H9 (cell line): ENCODE measurements around the gene ASB16. TPM values are rescaled to one million over a fixed set of nuclear protein-coding genes. Genes with fewer than 3 reads are reported as not detected.

Experiments
- DNase-seq: peaks from one replicate; pipeline ENCODE4 v3.0.0-alpha.2; 2017
- H2AFZ ChIP-seq: one replicate; pipeline ENCODE4 v1.6.1; 2013; ENCODE audit warnings: mild to moderate bottlenecking, low read length, control low read depth, moderate library complexity
- H2AK5ac ChIP-seq: 2 replicates; pipeline ENCODE4 v1.6.1; 2013; ENCODE audit warnings: low read length, control low read depth, mixed read lengths; ENCODE audit not compliant: insufficient read length
- H2BK120ac ChIP-seq: one replicate; pipeline ENCODE4 v1.6.1; 2013; ENCODE audit warnings: low read depth, mild to moderate bottlenecking, low read length, control low read depth, inconsistent platforms; ENCODE audit not compliant: poor library complexity, severe bottlenecking
- H2BK12ac ChIP-seq: 2 replicates; pipeline ENCODE4 v1.6.1; 2013; ENCODE audit warnings: low read length, control low read depth, mixed read lengths, low read depth; ENCODE audit not compliant: insufficient read length
- H2BK15ac ChIP-seq: 2 replicates; pipeline ENCODE4 v1.6.1; 2013; ENCODE audit warnings: low read depth, low read length, control low read depth
- H2BK20ac ChIP-seq: one replicate; pipeline ENCODE4 v1.6.1; 2013; ENCODE audit warnings: low read depth, mild to moderate bottlenecking, low read length, control low read depth, inconsistent platforms; ENCODE audit not compliant: poor library complexity, severe bottlenecking
- H2BK5ac ChIP-seq: 2 replicates; pipeline ENCODE4 v1.6.1; 2013; ENCODE audit warnings: low read length, control low read depth, mixed read lengths; ENCODE audit not compliant: insufficient read length
- H3K14ac ChIP-seq: 2 replicates; pipeline ENCODE4 v1.6.1; 2013; ENCODE audit warnings: low read length, control low read depth; ENCODE audit not compliant: insufficient read depth
- H3K18ac ChIP-seq: 2 replicates; pipeline ENCODE4 v1.6.1; 2013; ENCODE audit warnings: low read depth, mild to moderate bottlenecking, mixed read lengths, low read length, control low read depth; ENCODE audit not compliant: insufficient read length
- H3K23ac ChIP-seq: 2 replicates; pipeline ENCODE4 v1.6.1; 2013; ENCODE audit warnings: low read length, control low read depth, mixed read lengths, low read depth; ENCODE audit not compliant: insufficient read length
- H3K23me2 ChIP-seq: 2 replicates; pipeline ENCODE4 v1.6.1; 2013; ENCODE audit warnings: low read depth, mild to moderate bottlenecking, mixed read lengths, low read length, control low read depth; ENCODE audit not compliant: insufficient read length, poor library complexity, severe bottlenecking
- H3K27ac ChIP-seq: 2 replicates; pipeline ENCODE4 v1.5.1; 2013; ENCODE audit warnings: low read length, control low read depth, mixed read lengths, low read depth; ENCODE audit not compliant: insufficient read length
- H3K27me3 ChIP-seq: 2 replicates; pipeline ENCODE4 v1.6.1; 2013; ENCODE audit warnings: low read length, control low read depth, inconsistent platforms; ENCODE audit not compliant: insufficient read depth
- H3K4ac ChIP-seq: 2 replicates; pipeline ENCODE4 v1.6.1; 2013; ENCODE audit warnings: low read depth, mild to moderate bottlenecking, control low read depth, inconsistent platforms, low read length, moderate library complexity
- H3K4me1 ChIP-seq: 2 replicates; pipeline ENCODE4 v1.6.1; 2013; ENCODE audit warnings: low read length, control low read depth, inconsistent platforms; ENCODE audit not compliant: insufficient read depth
- H3K4me2 ChIP-seq: 2 replicates; pipeline ENCODE4 v1.6.1; 2013; ENCODE audit warnings: low read length, control low read depth, mixed read lengths; ENCODE audit not compliant: insufficient read length, insufficient read depth
- H3K56ac ChIP-seq: 2 replicates; pipeline ENCODE4 v1.6.1; 2013; ENCODE audit warnings: low read depth, mild to moderate bottlenecking, mixed read lengths, low read length, control low read depth; ENCODE audit not compliant: insufficient read length
- H3K79me1 ChIP-seq: 2 replicates; pipeline ENCODE4 v1.6.1; 2013; ENCODE audit warnings: low read depth, mild to moderate bottlenecking, moderate library complexity, low read length, control low read depth, inconsistent platforms; ENCODE audit not compliant: insufficient read depth, poor library complexity, severe bottlenecking
- H3K79me2 ChIP-seq: 2 replicates; pipeline ENCODE4 v1.6.1; 2013; ENCODE audit warnings: low read length, control low read depth, inconsistent platforms; ENCODE audit not compliant: insufficient read depth
- H3K9ac ChIP-seq: 2 replicates; pipeline ENCODE4 v1.6.1; 2013; ENCODE audit warnings: low read length, control low read depth, mixed read lengths; ENCODE audit not compliant: insufficient read length; ENCODE audit errors: extremely low read depth
- H3K9me3 ChIP-seq: one replicate; pipeline ENCODE4 v1.6.1; 2013; ENCODE audit warnings: low read depth, low read length, inconsistent platforms; ENCODE audit not compliant: control insufficient read depth
- H3T11ph ChIP-seq: one replicate; pipeline ENCODE4 v1.6.1; 2013; ENCODE audit warnings: mild to moderate bottlenecking, low read length, control low read depth, inconsistent platforms
- H4K20me1 ChIP-seq: one replicate; pipeline ENCODE4 v1.6.1; 2013; ENCODE audit not compliant: control insufficient read depth, insufficient read length, insufficient read depth
- H4K5ac ChIP-seq: 2 replicates; pipeline ENCODE4 v1.6.1; 2013; ENCODE audit warnings: low read depth, mild to moderate bottlenecking, mixed read lengths, low read length, control low read depth; ENCODE audit not compliant: insufficient read length
- H4K8ac ChIP-seq: replicated peaks from 2 replicates; pipeline ENCODE4 v1.6.1; 2013; ENCODE audit warnings: low read length, control low read depth, mixed read lengths, low read depth; ENCODE audit not compliant: insufficient read length
- H4K91ac ChIP-seq: 2 replicates; pipeline ENCODE4 v1.6.1; 2013; ENCODE audit warnings: low read depth, mild to moderate bottlenecking, moderate library complexity, mixed read lengths, low read length, control low read depth; ENCODE audit not compliant: insufficient read length
- H3K27ac Mint-ChIP-seq, 3 experiments: 2 replicates in 2 of 3; 3 replicates in 1 of 3; pipeline ENCODE4 v1.8.0; 2020 to 2021; ENCODE audit warnings: mixed read lengths in 3 of 3, mild to moderate bottlenecking in 1 of 3, moderate library complexity in 1 of 3
- H3K27me3 Mint-ChIP-seq: 2 replicates; pipeline ENCODE4 v1.8.0; 2021; ENCODE audit warnings: low read depth, mild to moderate bottlenecking, moderate library complexity, mixed read lengths
- H3K36me3 Mint-ChIP-seq, 3 experiments: 2 replicates in 2 of 3; 3 replicates in 1 of 3; pipeline ENCODE4 v1.8.0; 2020 to 2021; ENCODE audit warnings: low read depth in 3 of 3, mixed read lengths in 3 of 3; ENCODE audit not compliant: insufficient read depth in 1 of 3
- H3K4me1 Mint-ChIP-seq, 2 experiments: 2 replicates each; pipeline ENCODE4 v1.8.0; 2020; ENCODE audit warnings: mixed read lengths in 2 of 2
- H3K4me3 Mint-ChIP-seq, 2 experiments: 2 replicates in 1 of 2; 3 replicates in 1 of 2; pipeline ENCODE4 v1.8.0; 2020 to 2021; ENCODE audit warnings: mild to moderate bottlenecking in 2 of 2, mixed read lengths in 2 of 2, moderate library complexity in 1 of 2
- H3K9me3 Mint-ChIP-seq, 2 experiments: 2 replicates in 1 of 2; 3 replicates in 1 of 2; pipeline ENCODE4 v1.8.0; 2020; ENCODE audit warnings: mild to moderate bottlenecking in 2 of 2, mixed read lengths in 2 of 2, moderate library complexity in 1 of 2
- CTCF ChIP-seq: fragments of 200-600 bp; sonication (generic); conservative IDR thresholded peaks from 3 replicates; pipeline ENCODE4 v1.8.0; 2021; ENCODE audit warnings: antibody characterized with exemption, mild to moderate bottlenecking
- WGBS: extraction: QIAGEN DNeasy Blood & Tissue Kit; methylation state at CpG from one replicate; pipeline ENCODE4 v1.1.7; 2013; ENCODE audit warnings: missing lambda C conversion rate, low lambda C conversion rate, mixed read lengths; ENCODE audit not compliant: insufficient read length; ENCODE audit errors: extremely low coverage; 5-methylcytosine and 5-hydroxymethylcytosine counted together
- total RNA-seq: library from RNA; stranded (reverse); gene quantifications from 2 replicates; pipeline ENCODE4 v1.2.1, GENCODE V29; 2021

Gene ASB16
- total RNA-seq, 1 experiment from 2014 or later = 0.90 TPM

GRCh38 chr17:44144966-44145739 lies 25.4 kb upstream of the ASB16 start:
- Mint-ChIP-seq H3K4me3 (no peak overlapping the region), H3K27ac (no peak overlapping the region), H3K27me3 (no peaks in the 10 kb centered on the region), H3K9me3 (no peaks in the 10 kb centered on the region; a peak in 1 of 5 replicates), H3K36me3 (peaks cover 30 to 52% (median 50%) of the 10 kb centered on the region in 3 experiments; a peak in 6 of 7 replicates), H3K4me1 (peaks cover 4 to 6% of the 10 kb centered on the region in 2 experiments)
- Histone ChIP-seq H2BK15ac (no peak overlapping the region), H3K18ac (no peak overlapping the region), H3T11ph (no peak overlapping the region), H3K23ac (no peak overlapping the region), H3K4ac (no peak overlapping the region), H4K91ac (no peak overlapping the region), H2AFZ (no peak overlapping the region), H3K14ac (no peak overlapping the region), H2BK12ac (no peak overlapping the region), H4K20me1 (no peaks in the 10 kb centered on the region), H3K27ac (no peak overlapping the region), H3K4me2 (no peak overlapping the region), H3K9me3 (no peaks in the 10 kb centered on the region), H2BK5ac (no peak overlapping the region), H3K9ac (no peak overlapping the region), H4K5ac (no peak overlapping the region), H4K8ac (no peak overlapping the region), H2BK120ac (no peak overlapping the region), H2AK5ac (no peak overlapping the region), H3K79me1 (peaks cover 3% of the 10 kb centered on the region), H3K4me1 (no peaks in the 10 kb centered on the region), H3K56ac (no peak overlapping the region), H3K23me2 (peaks cover 5% of the 10 kb centered on the region), H2BK20ac (no peak overlapping the region), H3K27me3 (no peaks in the 10 kb centered on the region), H3K79me2 (peaks cover 3% of the 10 kb centered on the region; the same call in 1 of the 2 replicates)
- no CpG with 5 or more reads among the region's 7 CpGs for WGBS
- TF ChIP-seq CTCF = no peak
- DNase-seq = no peak
